Gastroesophageal sphincter (tissue), 3 donors: Measurements from ENCODE around the gene TRAF2.

Experiments
- CTCF ChIP-seq, 4 experiments: fragments of 200-600 bp in 2 of 4; fragments of 450-650 bp in 2 of 4; sonication (generic) in 1 of 4; IDR thresholded peaks; one replicate each; pipeline ENCODE4 v1.5.1; 2017 to 2019; ENCODE audit warnings: antibody characterized with exemption in 4 of 4, mild to moderate bottlenecking in 2 of 4, moderate library complexity in 2 of 4
- EP300 ChIP-seq: sonication (generic); formaldehyde crosslinking; IDR thresholded peaks from one replicate; pipeline ENCODE4 v1.6.1; 2017; ENCODE audit warnings: antibody characterized with exemption, mild to moderate bottlenecking
- POLR2A ChIP-seq, 2 donors: fragments of 450-650 bp; IDR thresholded peaks; one replicate each; pipeline ENCODE4 v1.6.1; 2017; ENCODE audit warnings: antibody characterized with exemption in 2 of 2, mild to moderate bottlenecking in 2 of 2, moderate library complexity in 1 of 2
- POLR2AphosphoS5 ChIP-seq: sonication (generic); formaldehyde crosslinking; IDR thresholded peaks from one replicate; pipeline ENCODE4 v1.6.1; 2017; ENCODE audit warnings: antibody characterized with exemption

- no peak for TF ChIP-seq CTCF (IDR thresholded peaks at IDR 0.05)
- no peak for TF ChIP-seq POLR2A (IDR thresholded peaks at IDR 0.05)
- TF ChIP-seq POLR2AphosphoS5 = no peak
- TF ChIP-seq EP300 = no peak
These were observed 15.4 kb downstream of the TRAF2 start for GRCh38 chr9:136901516-136902258.
